MCF 10A (cell line): ENCODE data around the gene B4GALT3. TPM values are rescaled to one million over a fixed set of nuclear protein-coding genes. Genes with fewer than 3 reads are reported as not detected.

ENCODE experiments used
- BruUV-seq: library from RNA; stranded (reverse); fragments of 400-500 nt; replicated peaks from 2 replicates; lab custom pipeline; 2021; lab: Mats Ljungman, UMichigan
- CTCF ChIA-PET: fragments of 300-600 bp; sonication (Branson Sonifier 250); formaldehyde crosslinking; extraction: SDS; loops from one replicate; lab custom pipeline; 2021; ENCODE audit warnings: antibody characterized with exemption, inconsistent platforms; lab: Yijun Ruan, JAX
- POLR2A ChIA-PET: fragments of 300-600, 350-650 bp; sonication (Branson Sonifier 250); formaldehyde crosslinking; extraction: SDS; loops from one replicate; lab custom pipeline; 2020; ENCODE audit warnings: antibody characterized with exemption, inconsistent platforms; lab: Yijun Ruan, JAX
- DNase-seq: peaks from one replicate; pipeline ENCODE4 v3.0.0-alpha.2; 2018; ENCODE audit not compliant: unreplicated experiment
- H3K27ac Mint-ChIP-seq: one replicate; pipeline ENCODE4 v1.8.0; 2022; ENCODE audit warnings: mild to moderate bottlenecking, low read depth, mixed read lengths; ENCODE audit not compliant: unreplicated experiment
- H3K27me3 Mint-ChIP-seq: one replicate; pipeline ENCODE4 v1.8.0; 2022; ENCODE audit warnings: mixed read lengths; ENCODE audit not compliant: insufficient read depth, unreplicated experiment
- H3K36me3 Mint-ChIP-seq: one replicate; pipeline ENCODE4 v1.8.0; 2022; ENCODE audit warnings: mild to moderate bottlenecking, moderate library complexity, mixed read lengths; ENCODE audit not compliant: insufficient read depth, unreplicated experiment
- H3K4me1 Mint-ChIP-seq: one replicate; pipeline ENCODE4 v1.8.0; 2022; ENCODE audit warnings: mixed read lengths; ENCODE audit not compliant: insufficient read depth, unreplicated experiment
- H3K4me3 Mint-ChIP-seq: one replicate; pipeline ENCODE4 v1.8.0; 2022; ENCODE audit warnings: mild to moderate bottlenecking, moderate library complexity, mixed read lengths; ENCODE audit not compliant: unreplicated experiment
- H3K9me3 Mint-ChIP-seq: one replicate; pipeline ENCODE4 v1.8.0; 2022; ENCODE audit warnings: mixed read lengths; ENCODE audit not compliant: unreplicated experiment
- CTCF ChIP-seq: fragments of 200-600 bp; IDR thresholded peaks from one replicate; pipeline ENCODE4 v1.8.0; 2022; ENCODE audit warnings: antibody characterized with exemption, mild to moderate bottlenecking; ENCODE audit not compliant: unreplicated experiment
- intact Hi-C: fragments of 100-400 bp; cut with micrococcal nuclease; formaldehyde crosslinking; loops from 2 replicates; pipeline ENCODE4 v1.14.1; 2022
- total RNA-seq: library from RNA; stranded (reverse); gene quantifications from 2 replicates; pipeline ENCODE4 v1.2.3, GENCODE V29; 2022

The B4GALT3 gene
- total RNA-seq, 1 experiment from 2014 or later: 51.7 TPM

- ChIA-PET POLR2A (interaction anchor here (0.6 to 5.4 kb wide), 5 partner anchors 19 to 165 kb away, joined by 4 to 81 read pairs (median 4); partner anchors contain the start of gene NDUFS2), CTCF (interaction anchor here (0.6 to 18.5 kb wide), 14 partner anchors 15 to 796 kb away, joined by 3 to 444 read pairs (median 4); partner anchors contain the start of genes NDUFS2 and PPOX)
- no peaks in the 10 kb centered on the region for H3K9me3 Mint-ChIP-seq
- TF ChIP-seq CTCF: no peak
- no peak overlapping the region for H3K27ac Mint-ChIP-seq
- H3K27me3 Mint-ChIP-seq: no peaks in the 10 kb centered on the region
- H3K36me3 Mint-ChIP-seq: no peaks in the 10 kb centered on the region
- DNase-seq: no peak
- intact Hi-C loops: loop anchor here (10.0 kb wide), 1 partner anchor 512 kb away; no protein-coding TSS in a partner anchor
- peaks cover 14% of the 10 kb centered on the region for H3K4me1 Mint-ChIP-seq
- no peak overlapping the region for H3K4me3 Mint-ChIP-seq
- BruUV-seq: no TSS peak
Observed at GRCh38 chr1:161222175-161223019, 45.1 kb upstream of the B4GALT3 start.

- BruUV-seq: no TSS peak
- Mint-ChIP-seq H3K4me3 (no peak overlapping the region), H3K27me3 (no peaks in the 10 kb centered on the region), H3K9me3 (no peaks in the 10 kb centered on the region), H3K27ac (no peak overlapping the region), H3K4me1 (peaks cover 6% of the 10 kb centered on the region), H3K36me3 (peaks cover 11% of the 10 kb centered on the region)
- intact Hi-C loops: loop anchor here (10.0 kb wide), 1 partner anchor 515 kb away; no protein-coding TSS in a partner anchor
- ChIA-PET CTCF (interaction anchor here (0.5 to 18.5 kb wide), 9 partner anchors 9 to 165 kb away, joined by 3 to 444 read pairs (median 5); partner anchors contain the start of gene NDUFS2), POLR2A (interaction anchor here (0.8 to 2.0 kb wide), 4 partner anchors 12 to 94 kb away, joined by 4 to 7 read pairs (median 6); partner anchors contain the start of genes NDUFS2 and SDHC)
- no peak for TF ChIP-seq CTCF
- no peak for DNase-seq
Observed at GRCh38 chr1:161220002-161220401, 42.7 kb upstream of the B4GALT3 start.

- ChIA-PET CTCF (interaction anchor here (0.9 to 18.5 kb wide), 8 partner anchors 7 to 166 kb away, joined by 3 to 444 read pairs (median 104); partner anchors contain the start of genes NDUFS2 and TOMM40L), POLR2A (interaction anchor here (0.8 to 2.0 kb wide), 5 partner anchors 8 to 95 kb away, joined by 4 to 7 read pairs (median 5); partner anchors contain the start of genes NDUFS2 and SDHC)
- Mint-ChIP-seq H3K9me3 (no peaks in the 10 kb centered on the region), H3K36me3 (peaks cover 18% of the 10 kb centered on the region), H3K4me1 (peaks cover 6% of the 10 kb centered on the region), H3K27me3 (no peaks in the 10 kb centered on the region), H3K27ac (no peak overlapping the region), H3K4me3 (no peak overlapping the region)
- no peak for TF ChIP-seq CTCF
- DNase-seq: no peak
- BruUV-seq: no TSS peak
- intact Hi-C loops: no loop called here
Observed at GRCh38 chr1:161219078-161219892, 42.0 kb upstream of the B4GALT3 start.
